Measurements from ENCODE around the gene KRTAP6-1. TPM values are rescaled to one million over a fixed set of nuclear protein-coding genes. Genes with fewer than 3 reads are reported as not detected.

Gene KRTAP6-1
- total and polyA plus RNA-seq, 2 donors (not counting 1 experiment from before 2014, with no cell fraction given): not detected

DNA sequence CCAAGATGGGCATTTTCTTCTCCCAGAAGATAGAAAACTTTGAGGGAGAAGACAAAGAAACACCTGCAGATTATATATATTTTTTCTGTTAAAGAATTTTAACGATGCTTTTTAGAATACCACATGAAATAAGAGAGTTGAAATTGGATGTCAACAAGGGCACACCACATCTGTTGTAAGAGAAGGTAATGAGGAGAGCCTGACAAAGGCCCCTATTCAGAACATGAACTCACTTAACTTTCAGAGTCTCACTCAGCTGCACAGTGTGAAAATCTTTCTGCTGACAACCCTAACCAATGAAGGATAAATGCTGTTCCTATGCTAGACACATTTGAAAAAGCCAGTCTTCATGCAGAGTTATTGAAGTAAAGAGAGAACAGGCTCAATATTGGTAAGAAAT is 30.9 kb downstream of the KRTAP6-1 start:
- H3K27ac Mint-ChIP-seq: no peak overlapping the region
- no peak overlapping the region for H3K27ac ChIP-seq (ENCODE audit: low read length in 2 of 2)
- H3K9me3 Mint-ChIP-seq (ENCODE audit: insufficient read depth): peaks cover 3% of the 10 kb centered on the region
- no peak for TF ChIP-seq EZH2 (IDR thresholded peaks at IDR 0.05; ENCODE audit: borderline replicate concordance, insufficient read depth, low read depth, low read length, poor library complexity, severe bottlenecking)
- TF ChIP-seq, protein P1, sequence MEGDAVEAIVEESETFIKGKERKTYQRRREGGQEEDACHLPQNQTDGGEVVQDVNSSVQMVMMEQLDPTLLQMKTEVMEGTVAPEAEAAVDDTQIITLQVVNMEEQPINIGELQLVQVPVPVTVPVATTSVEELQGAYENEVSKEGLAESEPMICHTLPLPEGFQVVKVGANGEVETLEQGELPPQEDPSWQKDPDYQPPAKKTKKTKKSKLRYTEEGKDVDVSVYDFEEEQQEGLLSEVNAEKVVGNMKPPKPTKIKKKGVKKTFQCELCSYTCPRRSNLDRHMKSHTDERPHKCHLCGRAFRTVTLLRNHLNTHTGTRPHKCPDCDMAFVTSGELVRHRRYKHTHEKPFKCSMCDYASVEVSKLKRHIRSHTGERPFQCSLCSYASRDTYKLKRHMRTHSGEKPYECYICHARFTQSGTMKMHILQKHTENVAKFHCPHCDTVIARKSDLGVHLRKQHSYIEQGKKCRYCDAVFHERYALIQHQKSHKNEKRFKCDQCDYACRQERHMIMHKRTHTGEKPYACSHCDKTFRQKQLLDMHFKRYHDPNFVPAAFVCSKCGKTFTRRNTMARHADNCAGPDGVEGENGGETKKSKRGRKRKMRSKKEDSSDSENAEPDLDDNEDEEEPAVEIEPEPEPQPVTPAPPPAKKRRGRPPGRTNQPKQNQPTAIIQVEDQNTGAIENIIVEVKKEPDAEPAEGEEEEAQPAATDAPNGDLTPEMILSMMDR (IDR thresholded peaks at IDR 0.05): no peak
- H3K79me2 ChIP-seq (ENCODE audit: control insufficient read depth, insufficient read depth, low read length): no peaks in the 10 kb centered on the region
- DNase-seq: no peak
- intact Hi-C loops (cut with micrococcal nuclease): no loop called here
- ChIA-PET POLR2A (no interaction called here), CTCF (no interaction called here)
- no peaks in the 10 kb centered on the region for H3K27me3 Mint-ChIP-seq
- WGBS (ENCODE audit: insufficient coverage): no CpG with 5 or more reads among the region's 1 CpG
- no peaks in the 10 kb centered on the region for H3K36me3 ChIP-seq (replicated peaks in 1 of 2; ENCODE audit: control extremely low read depth in 1 of 2, control insufficient read depth in 1 of 2, extremely low read depth in 1 of 2, insufficient read depth in 2 of 2, low read length in 1 of 2)
- no peaks in the 10 kb centered on the region for H3K9me3 ChIP-seq (ENCODE audit: control extremely low read depth in 1 of 3, control insufficient read depth in 2 of 3, insufficient read depth in 1 of 3, low read length in 2 of 3)
- no peaks in the 10 kb centered on the region for H3K4me1 Mint-ChIP-seq
- H3K9ac ChIP-seq (ENCODE audit: low read length): no peak overlapping the region
- H4K20me1 ChIP-seq (ENCODE audit: control insufficient read depth, insufficient read depth, low read length, poor library complexity, severe bottlenecking): no peaks in the 10 kb centered on the region
- H3K4me2 ChIP-seq (replicated peaks; ENCODE audit: low read depth, low read length, poor library complexity, severe bottlenecking): no peak overlapping the region
- ATAC-seq (ENCODE audit: low read depth): no peak
- H3K4me3 ChIP-seq (ENCODE audit: control extremely low read depth in 1 of 5, extremely low read depth in 1 of 5, insufficient read depth in 1 of 5, low read depth in 2 of 5, low read length in 4 of 5): no peak overlapping the region
- no peaks in the 10 kb centered on the region for H3K4me1 ChIP-seq (ENCODE audit: control insufficient read depth in 2 of 2, insufficient read depth in 2 of 2, low read length in 2 of 2)
- no peak overlapping the region for H2AFZ ChIP-seq (ENCODE audit: insufficient read depth, low read depth, low read length, poor library complexity, severe bottlenecking)
- H3K4me3 Mint-ChIP-seq: no peak overlapping the region
- H3K27me3 ChIP-seq (replicated peaks in 1 of 4; ENCODE audit: control extremely low read depth in 1 of 4, control insufficient read depth in 3 of 4, insufficient read depth in 4 of 4, low read length in 3 of 4): no peaks in the 10 kb centered on the region

DNA sequence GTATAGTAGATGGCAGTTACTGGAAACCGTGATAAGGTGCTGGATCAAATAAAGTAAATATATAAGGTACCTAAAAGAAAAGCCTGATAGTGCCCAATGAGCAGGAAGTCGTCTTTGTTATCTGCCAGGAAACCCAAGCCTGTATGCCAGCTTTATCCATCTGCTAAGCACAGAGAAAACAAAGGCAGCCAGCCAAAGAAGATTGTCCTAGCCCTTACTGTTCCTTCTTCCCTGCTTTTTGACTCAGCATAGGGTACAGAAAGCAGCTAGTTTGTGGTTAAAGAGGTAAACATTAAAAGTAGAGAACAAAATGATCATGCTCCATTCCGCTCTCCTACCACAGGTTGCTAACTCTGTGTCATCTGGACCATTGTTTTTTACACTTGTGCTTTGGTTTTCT is 33.6 kb downstream of the KRTAP6-1 start:
- H3K27me3 ChIP-seq (replicated peaks in 1 of 4; ENCODE audit: control extremely low read depth in 1 of 4, control insufficient read depth in 3 of 4, insufficient read depth in 4 of 4, low read length in 3 of 4): no peaks in the 10 kb centered on the region
- TF ChIP-seq, protein P1 (IDR thresholded peaks at IDR 0.05): no peak
- TF ChIP-seq EZH2 (IDR thresholded peaks at IDR 0.05; ENCODE audit: borderline replicate concordance, insufficient read depth, low read depth, low read length, poor library complexity, severe bottlenecking): no peak
- CTCF ChIA-PET: no interaction called here
- no peaks in the 10 kb centered on the region for H3K4me1 ChIP-seq (ENCODE audit: control insufficient read depth in 2 of 2, insufficient read depth in 2 of 2, low read length in 2 of 2)
- DNase-seq (no peak), ATAC-seq (ENCODE audit: low read depth) (no peak)
- intact Hi-C loops (cut with micrococcal nuclease): no loop called here
- H4K20me1 ChIP-seq (ENCODE audit: control insufficient read depth, insufficient read depth, low read length, poor library complexity, severe bottlenecking): no peaks in the 10 kb centered on the region
- H2AFZ ChIP-seq (ENCODE audit: insufficient read depth, low read depth, low read length, poor library complexity, severe bottlenecking): no peak overlapping the region
- H3K27ac Mint-ChIP-seq: no peak overlapping the region
- no peaks in the 10 kb centered on the region for H3K4me1 Mint-ChIP-seq
- WGBS (ENCODE audit: insufficient coverage): no CpG with 5 or more reads among the region's 3 CpGs
- H3K9me3 Mint-ChIP-seq (ENCODE audit: insufficient read depth): peaks cover 3% of the 10 kb centered on the region
- no peaks in the 10 kb centered on the region for H3K9me3 ChIP-seq (ENCODE audit: control extremely low read depth in 1 of 3, control insufficient read depth in 2 of 3, insufficient read depth in 1 of 3, low read length in 2 of 3)
- H3K4me3 ChIP-seq (ENCODE audit: control extremely low read depth in 1 of 5, extremely low read depth in 1 of 5, insufficient read depth in 1 of 5, low read depth in 2 of 5, low read length in 4 of 5): no peak overlapping the region
- H3K79me2 ChIP-seq (ENCODE audit: control insufficient read depth, insufficient read depth, low read length): no peaks in the 10 kb centered on the region
- H3K27ac ChIP-seq (ENCODE audit: low read length in 2 of 2): no peak overlapping the region
- no peaks in the 10 kb centered on the region for H3K27me3 Mint-ChIP-seq
- POLR2A ChIA-PET: no interaction called here
- no peak overlapping the region for H3K9ac ChIP-seq (ENCODE audit: low read length)
- no peak overlapping the region for H3K4me2 ChIP-seq (replicated peaks; ENCODE audit: low read depth, low read length, poor library complexity, severe bottlenecking)
- no peak overlapping the region for H3K4me3 Mint-ChIP-seq
- H3K36me3 ChIP-seq (replicated peaks in 1 of 2; ENCODE audit: control extremely low read depth in 1 of 2, control insufficient read depth in 1 of 2, extremely low read depth in 1 of 2, insufficient read depth in 2 of 2, low read length in 1 of 2): no peaks in the 10 kb centered on the region

All from B cell (primary cell).